ENCODE results near the gene TKTL1.
A peak's percentile ranks its signal among the peaks of the same experiment; 100 is the strongest.

Gene TKTL1

DNA sequence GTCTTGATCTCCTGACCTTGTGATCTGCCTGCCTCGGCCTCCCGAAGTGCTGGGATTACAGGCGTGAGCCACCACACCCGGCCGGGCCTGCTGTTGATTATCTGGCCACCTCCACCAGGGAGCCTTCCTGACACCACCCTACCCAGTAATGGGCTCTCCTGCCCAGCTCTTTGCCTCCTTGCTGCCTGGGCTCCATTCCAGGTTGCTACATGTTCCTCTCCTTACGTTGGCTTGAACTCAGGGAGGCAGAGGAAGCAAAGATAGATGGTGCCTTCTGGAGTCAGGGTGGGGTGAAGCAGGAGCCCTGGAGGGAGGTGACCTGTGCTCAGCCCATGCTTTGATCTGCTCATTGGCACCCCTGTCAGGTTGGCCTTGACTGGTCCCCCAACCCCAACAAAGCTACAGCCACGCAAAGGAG, 52.5 kb downstream of the TKTL1 start:
- no peak for DNase-seq

DNA sequence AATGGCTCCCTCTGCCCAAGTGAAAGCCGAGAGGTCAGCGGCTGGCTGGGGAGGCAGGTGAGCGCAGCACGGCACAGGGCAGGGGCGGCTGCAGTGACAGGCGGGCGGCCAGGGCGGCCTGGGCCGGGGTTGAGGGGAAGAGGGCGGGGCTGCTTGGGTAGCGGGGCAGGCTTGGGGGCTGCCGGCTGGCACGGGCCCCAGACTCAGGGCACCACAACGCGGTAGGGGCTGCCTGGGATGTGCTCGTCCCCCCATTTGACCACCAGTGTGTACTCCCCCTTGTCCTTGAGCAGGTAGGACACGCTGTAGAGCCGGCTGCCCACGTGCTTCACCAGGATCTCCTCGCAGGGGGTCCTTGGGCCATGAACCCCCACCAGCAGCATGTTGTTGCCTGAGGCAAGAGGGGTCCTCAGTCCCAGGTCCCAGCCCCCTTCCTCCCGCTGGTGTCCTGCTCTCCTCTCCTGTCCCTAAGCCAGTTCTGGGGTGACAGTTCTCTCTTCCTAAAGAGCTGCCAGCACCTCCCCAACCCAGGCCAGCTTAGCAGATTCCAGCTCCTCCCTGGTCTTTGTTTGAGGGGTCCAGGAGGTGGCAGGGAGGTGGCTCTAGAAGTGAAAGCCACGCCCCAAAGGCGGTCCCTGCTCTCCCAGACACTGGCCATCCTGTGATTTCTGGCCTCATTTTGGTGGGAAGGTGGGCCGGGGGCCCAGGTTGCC, 53.2 kb downstream of the TKTL1 start:
- no peak for DNase-seq

DNA sequence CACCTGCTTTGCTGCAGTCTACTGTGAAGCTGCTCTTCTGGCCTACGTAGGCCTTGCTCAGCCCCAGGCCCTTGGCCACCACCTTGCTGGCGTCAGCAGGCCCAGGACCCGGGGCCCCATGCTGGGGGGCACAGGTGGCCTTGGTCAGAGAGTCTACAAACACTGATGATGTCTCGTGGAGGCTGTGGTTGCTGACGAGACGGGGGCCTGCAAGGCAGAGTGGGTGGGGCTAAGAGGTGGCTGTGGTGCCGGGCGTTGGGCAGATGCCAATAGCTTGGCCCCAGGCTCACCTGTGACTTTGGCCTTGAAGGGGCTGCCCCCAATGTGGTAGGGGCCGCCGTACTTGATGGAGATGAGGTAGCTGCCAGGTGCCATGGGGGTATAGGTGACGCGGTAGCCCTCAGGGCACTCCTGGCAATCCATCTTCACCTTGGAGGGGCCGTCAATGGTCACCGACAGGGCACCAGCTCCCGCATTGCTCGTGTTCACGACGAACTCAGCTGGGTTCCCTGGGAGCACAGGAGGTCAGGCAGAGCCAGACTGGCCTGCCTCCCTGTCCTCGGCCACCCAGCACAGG, 53.9 kb downstream of the TKTL1 start:
- DNase-seq, result no peak

DNA sequence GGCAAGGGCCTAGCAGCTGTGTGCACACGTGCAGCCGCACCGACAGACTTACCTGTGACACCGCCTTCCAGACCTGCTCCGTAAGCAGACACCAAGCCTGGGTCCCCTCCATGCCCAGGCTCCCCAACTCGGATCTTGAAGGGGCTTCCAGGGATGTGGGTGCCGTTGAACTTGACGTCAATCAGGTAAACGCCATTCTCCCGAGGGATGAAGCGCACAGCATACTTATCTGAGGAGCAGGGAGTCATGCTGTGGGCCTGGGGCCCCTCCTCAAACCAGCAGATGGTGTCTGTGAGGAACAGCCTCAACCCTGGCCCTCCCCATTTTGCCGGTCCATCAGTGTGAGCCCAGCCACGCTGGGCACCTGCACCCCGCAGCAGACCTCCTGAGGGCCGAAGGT, 54.4 kb downstream of the TKTL1 start:
- no peak for DNase-seq

DNA sequence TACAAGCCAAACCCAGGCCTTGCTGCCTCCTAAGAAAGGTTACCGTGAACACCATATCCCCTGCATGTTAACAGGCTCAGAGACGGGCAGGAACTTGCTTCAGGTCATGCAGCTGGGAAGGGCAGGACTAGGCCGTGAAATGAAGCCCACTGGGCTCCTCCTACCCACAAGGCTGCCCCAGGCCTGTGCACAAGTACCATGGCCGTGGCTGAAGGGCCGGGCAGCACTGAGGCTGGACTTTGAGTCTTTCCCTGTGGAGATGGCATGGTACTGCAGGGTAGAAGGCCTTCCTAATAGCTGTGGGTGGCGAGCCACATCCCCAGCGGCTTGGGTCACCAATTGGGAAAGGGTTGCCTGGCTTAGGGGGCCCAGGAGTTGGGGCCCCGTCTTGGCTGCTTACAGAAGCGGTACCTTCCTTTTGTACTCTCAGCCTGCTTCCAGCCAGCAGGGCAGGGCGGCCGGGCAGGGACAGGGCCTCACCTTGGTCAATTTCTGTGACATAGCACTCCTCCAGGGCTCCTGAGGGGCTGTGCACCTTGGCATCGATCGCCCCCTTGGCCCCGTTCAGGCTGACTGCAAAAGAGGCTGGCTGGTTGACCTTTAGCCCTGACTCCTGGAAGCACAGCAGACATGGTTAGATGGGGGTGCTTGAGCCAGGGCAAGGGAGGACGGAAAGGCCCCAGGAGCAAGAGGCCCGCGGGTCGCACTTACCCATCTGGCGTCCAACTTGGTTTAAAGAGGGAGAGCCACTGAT, 55.0 kb downstream of the TKTL1 start:
- no peak for DNase-seq

DNA sequence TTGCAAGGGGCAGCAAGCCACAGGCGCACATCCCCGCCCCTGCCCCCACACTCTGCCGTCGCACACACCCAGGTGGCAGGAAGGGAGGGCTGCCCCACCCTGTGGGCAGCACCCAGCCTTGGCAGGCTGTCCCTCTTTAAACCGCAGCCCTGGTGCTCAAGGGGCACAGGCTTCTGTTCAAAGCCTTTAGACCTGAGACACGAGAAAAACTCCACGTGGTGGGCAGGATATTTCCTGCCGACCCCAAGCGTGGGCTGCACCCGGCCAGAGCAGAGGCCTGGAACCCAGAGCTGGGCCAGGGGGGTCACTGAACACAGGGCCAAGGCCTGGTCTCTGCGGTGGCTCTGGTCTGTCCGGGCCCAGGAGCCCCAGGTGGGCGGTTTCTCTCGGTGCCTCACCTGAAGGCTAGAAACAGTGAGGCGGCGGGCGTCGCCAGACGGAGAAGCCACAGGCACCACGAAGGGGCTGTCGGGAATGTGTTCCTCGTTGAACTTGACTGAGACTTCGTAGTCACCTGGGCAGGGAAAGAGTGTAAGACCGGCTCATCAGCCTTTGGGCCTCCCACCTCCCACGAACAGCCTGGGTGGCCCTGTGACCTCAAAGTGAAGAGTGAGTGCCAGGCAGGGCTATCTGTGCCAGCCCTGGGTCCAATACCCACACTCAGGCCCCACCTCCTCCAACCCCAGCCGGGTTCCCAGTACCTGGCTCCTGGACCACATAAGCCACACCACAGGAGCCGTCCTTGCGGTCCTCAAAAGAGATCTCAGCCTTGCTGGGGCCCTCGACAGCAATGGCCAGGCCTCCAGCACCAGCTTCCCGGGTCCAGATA, 55.8 kb downstream of the TKTL1 start:
- peak; percentile 72 for DNase-seq

DNA sequence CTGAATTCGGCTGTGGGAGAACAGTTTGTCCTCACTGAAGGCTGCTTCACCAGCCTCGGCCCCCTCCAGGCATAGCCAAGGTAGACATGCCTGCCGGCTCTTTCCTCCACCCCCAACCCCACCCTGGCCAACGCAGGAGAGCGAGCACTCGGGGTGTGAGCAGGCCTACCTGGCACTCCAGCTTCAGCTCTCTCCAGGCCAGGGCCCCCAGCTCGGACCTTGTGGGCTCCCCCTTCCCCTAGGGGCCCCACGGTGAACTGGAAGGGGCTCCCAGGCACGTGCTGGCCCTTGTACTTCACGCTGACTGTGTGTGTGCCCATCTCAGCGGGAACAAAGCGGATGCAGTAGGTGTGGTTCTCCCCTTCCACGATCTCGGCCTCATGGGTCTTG, 56.4 kb downstream of the TKTL1 start:
- DNase-seq, result no peak

DNA sequence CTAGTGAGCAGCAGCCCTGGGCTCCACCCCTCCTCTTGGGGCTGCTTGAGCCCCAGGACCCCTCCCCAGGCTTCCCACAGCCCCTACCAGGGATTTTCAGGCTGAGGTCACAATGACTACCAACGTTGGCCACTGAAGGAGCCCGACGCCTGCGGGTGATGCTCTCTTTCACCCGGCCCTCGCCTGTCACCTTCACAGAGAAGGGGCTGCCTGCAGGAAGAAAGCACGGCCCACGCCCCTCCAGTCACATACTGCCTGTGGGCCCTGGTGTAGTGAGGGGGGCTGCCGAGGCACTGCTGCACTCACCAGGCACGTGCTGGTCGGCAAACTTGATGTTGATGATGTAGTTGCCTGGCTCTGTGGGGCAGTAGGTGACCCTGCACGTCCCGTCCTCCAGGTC, 56.9 kb downstream of the TKTL1 start:
- no peak for DNase-seq

DNA sequence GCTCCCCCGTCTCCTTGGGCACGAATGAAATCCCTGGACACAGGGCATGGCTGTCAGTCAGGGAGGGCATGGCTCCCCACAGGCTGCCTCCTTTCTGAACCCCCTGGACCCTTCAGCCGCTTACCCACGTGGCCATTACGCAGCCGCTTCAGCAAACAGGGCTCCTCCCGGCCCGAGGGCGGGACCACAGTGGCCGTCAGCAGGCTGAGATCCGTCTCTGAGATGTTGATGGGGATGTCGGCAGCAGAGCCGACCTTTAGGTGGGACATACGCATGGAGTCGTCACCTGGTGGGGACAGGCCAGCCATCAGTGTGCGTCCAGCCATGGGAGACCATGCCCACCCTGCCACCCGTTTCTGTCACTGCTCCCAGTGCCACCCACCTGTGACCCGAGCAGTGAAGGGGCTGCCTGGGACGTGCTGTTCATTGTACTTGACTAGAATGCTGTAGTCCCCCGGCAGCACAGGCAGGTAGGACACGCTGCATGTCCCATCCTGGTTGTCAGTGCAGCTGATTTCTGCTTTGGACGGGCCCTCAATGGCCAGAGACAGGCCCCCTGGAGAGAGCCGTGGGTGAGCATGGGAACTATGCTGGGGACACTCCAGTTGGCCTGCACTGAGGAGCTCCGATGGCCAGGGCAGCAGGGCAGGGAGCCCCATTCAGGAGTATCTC, 57.7 kb downstream of the TKTL1 start:
- DNase-seq, result no peak

DNA sequence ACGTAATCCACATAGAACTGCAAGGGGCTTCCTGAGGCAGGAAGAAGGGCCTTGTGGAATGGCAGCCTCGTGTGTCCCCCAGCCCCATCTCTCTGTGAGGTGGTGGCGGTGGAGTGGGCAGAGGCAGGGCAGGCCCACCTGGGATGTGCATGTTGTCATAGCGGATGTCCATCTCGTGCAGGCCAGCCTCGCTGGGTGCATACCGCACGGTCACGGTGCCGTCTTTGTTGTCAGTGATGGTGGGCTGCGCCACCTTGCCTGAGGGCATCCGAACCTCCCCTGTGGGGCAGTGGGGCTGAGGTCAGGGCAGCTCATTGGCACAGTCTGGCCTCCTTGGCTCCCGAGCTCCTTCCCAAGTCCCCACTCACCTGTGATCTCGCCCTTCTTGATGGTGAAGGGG, 58.4 kb downstream of the TKTL1 start:
- no peak for DNase-seq

DNA sequence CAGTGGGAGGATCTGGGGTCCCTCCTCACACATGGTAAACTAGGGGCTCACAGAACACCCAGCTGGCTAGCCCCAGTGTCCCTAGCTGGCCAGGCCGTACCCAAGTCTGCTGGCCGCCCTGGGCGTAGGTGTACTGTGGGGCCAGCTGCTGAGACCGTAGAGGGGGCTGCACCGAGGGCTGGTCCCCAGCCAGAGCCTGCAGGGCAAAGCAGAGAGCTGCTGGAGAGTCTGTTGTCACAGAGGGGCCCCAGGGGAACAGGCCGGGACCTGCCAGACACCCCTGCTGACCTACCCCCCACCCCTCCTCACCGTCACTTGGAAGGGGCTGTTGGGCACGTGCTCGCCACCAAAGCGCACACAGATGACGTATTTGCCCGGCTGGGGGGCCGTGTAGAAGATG, 58.9 kb downstream of the TKTL1 start:
- no peak for DNase-seq

DNA sequence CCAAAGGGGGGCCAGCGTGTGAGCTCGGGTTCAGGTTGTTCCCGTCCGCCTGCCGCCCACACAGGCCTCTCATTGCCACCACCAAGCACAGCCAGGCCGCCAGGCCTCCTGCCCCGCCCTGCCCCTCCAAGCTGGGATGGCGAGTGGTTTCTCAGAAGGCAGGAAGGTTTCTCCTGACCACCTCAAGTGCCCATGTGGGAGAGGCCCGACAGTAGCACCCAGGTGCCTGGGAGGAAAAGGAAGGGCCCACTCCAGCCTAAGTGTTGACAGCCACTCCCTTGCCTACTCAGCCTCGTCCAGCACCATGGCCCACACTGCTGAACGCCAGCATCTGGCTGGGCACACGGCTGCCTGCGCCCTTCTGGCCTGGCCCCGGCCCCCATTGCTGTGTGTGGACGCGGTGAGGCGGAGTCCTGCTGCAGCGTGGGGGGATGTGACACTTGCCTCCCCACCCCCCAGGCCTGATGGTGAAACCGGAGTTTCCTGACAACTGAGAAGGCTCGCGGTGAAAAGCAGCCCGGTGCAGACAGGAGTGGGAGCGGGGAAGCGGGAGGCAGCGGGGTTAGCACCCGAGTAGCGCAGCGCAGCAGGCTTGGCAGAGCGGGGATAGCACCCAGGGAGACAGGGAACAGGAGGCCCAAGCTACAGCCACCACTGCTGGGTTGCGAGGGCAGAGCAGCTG, 59.6 kb downstream of the TKTL1 start:
- DNase-seq, result no peak

DNA sequence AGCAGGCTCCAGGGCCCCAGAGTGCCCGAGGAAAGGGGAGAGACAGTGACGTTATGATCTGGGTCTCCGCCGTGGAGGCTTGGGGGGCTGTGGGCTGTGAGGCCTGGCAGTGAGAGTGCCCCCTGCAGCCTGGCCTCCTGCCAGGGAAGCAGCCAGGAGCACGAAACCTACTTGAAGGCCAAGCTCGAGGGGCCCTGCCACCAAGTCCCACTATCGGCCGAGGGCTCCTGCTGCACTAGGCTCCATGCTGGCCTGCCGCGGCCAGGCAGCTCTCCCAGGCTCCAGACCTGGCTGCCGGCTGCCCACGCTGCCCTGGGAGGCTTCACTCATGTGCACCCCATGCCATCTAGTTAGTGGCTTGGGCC, 60.2 kb downstream of the TKTL1 start:
- no peak for DNase-seq

DNA sequence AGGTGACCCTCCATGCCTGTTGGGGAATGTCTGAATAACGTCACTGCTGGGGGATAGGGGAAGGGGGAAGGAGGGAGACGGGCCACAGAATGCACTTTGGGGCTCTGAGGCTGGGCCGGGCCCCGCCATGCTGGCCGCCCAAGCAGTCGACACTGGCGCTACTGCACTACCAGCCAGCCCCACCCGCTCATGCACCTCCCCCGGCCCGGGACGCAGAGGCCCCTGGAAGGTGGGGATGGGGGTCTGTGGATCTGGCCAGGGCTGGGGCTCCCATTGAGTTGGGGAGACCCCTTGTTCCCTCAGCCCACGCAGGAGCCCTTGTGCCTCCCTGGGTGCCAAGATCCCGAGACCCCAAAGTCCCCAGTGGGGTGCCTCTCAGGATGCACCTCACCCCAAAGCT, 61.0 kb downstream of the TKTL1 start:
- no peak for DNase-seq

DNA sequence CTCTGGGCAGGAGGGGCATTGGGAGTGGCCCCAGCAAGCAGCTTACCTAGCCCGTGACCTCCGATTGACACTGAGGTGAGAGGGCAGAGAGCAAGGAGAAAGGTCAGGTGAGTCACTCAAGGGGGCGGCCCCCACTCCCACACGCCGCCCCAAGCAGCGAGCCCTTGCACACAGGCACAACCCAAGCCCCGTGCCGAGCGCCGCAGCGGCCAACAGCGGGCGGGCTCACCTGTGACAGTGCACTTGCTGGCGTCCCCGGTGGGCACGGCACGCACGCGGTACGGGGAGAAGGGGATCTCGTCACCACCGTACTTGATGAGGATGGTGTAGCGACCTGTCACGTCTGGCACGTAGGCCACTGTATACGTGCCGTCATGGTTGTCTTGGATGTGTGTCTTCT, 61.6 kb downstream of the TKTL1 start:
- no peak for DNase-seq

DNA sequence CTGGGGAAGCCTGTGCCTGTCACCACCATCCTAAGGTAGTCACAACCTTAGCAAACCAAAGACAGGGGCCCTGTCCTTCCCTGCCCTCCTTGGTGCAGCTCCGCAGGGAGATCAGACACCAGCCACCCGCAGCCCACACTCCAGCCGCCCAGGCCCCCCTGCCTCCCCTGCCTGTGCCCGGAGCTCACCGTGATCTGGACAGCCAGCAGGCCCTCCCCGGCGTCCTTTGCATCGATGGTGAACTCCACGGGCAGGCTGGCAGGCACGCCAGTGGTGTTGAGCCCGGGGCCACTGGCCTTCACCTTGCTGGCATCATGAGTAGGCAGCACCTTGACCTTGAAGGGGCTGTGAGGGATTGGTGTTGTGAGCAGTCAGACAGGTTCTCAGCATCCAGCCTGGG, 62.4 kb downstream of the TKTL1 start:
- DNase-seq, result no peak

DNA sequence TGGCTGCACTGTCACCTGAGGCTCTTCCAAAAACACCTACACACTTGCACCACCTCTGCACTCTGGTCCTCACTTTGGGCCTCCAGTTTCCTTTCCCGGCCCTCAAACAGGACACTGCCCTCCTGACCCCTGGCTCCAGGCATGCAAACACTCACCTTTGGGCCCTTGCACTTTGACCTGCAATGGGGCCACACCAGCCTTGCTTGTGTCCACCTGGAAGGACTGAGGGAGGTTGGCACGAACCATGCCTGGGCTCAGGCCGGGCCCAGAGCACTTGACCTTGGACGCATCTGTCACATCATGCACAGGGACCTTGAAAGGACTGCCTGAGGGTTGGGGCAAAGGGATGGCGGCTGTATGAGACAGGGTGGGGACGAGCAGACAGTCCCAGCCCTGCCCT, 63.2 kb downstream of the TKTL1 start:
- no peak for DNase-seq

DNA sequence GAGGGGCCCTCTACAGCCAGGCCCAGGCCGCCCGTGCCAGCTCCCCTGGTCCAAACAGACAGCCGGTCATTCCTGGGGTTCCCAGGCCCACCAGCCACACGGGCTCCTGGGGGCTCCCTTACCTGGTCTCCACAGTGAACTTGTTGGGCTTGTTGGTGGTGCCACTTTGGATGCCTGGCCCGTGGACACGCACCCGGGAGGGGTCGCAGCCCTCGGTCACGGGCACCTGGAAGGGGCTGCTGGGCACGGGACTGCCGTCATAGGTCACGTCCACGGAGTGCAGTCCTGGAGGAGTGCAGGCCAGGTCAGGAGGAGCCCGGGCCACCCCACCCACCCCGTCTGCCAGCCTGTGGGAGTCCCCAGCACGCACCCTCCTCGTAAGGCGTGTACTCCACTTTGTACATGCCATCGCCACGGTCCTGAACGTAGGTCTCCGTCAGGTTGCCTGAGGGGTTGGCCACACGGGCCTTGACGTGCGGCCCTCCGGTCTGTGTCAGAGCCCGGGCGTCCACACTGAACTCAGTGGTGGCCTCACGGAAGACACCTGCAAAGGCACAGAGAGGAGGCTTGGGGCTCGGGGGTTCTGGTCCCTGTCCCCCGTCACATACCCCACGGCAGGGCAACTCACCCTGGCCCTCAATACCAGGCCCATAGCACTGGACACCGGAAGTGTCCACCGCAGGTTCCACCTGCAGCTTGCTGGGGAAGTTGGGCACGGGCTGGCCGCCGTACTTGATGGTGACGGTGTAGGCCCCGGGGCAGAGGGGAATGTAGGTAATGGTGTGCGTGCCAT, 64.0 kb downstream of the TKTL1 start:
- no peak for DNase-seq

DNA sequence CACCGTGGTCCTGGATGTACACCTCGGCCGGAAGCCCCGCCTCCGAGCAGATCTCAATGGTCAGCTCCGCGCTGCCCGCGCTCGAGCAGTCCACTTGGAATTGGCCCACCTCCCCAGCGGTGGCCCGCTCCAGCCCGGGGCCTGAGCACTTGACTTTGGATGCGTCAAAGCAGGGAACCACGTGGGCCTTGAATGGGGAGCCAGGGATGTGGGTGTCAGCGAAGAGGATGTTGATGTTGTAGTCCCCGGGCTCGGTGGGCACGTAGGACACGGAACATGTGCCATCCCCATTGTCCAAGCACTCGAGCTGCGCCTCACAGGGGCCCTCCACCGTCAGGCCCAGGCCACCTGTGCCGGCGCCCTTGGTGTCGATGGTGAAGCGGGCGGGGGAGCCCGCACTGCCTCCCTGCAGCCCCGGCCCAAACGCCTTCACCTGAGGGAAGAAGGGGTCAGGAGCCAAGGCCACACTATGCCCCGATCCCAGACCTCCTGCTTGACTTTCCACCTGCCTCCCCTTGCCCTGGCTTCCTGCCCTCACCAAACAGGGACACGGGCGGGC, 64.6 kb downstream of the TKTL1 start:
- DNase-seq, result no peak

DNA sequence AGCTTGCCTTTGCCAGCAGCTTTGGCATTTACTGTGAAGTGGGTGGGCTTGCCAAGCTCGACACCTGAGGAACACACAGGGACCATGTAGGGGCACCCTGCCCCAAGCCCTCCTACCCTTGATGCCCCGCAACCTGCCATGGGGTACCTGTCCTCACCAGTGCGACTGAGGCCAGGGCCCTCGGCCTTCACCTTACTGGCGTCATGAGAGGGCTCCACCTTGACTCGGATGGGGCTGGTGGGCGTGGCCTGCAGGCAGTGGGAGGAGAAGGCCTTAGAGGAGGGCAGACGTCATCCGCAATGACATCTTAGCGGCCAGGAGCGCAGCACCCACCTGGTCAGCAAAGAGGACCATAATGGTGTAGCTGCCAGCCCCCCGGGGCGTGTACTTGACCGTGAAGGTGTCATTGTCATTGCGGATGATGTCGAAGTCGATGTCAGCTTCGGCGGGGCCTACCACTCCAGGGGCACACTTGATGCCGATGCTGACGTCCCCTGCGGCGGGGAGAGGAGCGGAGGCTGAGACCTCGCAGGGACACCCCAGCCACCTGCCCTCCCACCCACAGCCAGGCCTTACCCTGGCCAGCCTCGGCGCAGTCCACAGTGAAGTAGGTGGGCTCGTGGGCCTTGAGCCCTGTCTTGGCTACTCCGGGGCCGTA, 66.6 kb downstream of the TKTL1 start:
- no peak for DNase-seq

All from CD4-positive, alpha-beta T cell treated with Interleukin-10 for 1 hour (primary cell).